Activated CD8-positive, alpha-beta memory T cell treated with anti-CD3 and anti-CD28 coated beads for 1 hour (primary cell): ENCODE results near the gene TMEM40.
"Not testable (repeated sequence)": the region's sequence is repeated elsewhere in the genome, so short reads cannot be mapped to it uniquely, and the experiment has no call there.

Experiments
- DNase-seq, 2 donors: peaks; one replicate each; pipeline ENCODE4 v3.0.0-alpha.2; 2020; ENCODE audit warnings: low read depth in 1 of 2; ENCODE audit errors: extremely low read depth in 1 of 2

Gene TMEM40

DNA sequence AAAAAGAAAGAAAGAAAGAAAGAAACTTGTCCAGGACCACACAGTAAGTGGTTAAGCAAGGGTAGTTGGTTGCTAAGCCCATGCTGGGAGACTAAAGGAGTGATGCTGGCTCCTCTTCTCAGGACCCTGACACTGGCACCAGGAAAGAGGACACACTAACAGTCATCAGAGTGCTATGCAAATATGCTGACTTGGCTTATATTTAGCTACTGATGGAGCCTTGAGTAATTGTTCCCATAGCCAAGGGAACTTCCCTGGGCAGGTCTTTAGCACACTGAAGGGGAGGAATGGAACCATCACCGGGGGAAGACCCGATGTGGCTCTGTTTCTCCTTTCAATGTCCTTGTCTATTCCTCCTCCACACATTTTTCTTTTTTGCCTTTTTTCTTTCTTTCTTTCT, 6.2 kb downstream of the TMEM40 start:
- DNase-seq, result no peak

DNA sequence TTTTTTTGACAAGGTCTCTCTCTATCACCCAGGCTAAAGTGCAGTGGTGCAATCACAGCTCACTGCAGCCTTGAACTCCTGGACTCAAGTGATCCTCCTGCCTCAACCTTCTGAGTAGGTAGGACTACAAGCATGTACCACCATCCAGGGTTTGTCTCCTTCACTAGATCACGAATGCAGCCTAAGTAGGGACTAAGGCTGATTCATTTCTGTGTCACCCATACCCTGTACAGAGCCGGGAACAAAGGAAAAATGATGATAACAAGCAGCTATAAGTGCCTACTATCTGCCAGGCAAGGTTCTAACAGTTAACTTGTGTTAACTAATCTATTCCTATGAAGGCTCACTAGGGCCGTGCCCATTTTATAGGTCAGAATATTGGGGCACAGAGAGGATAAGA, 7.0 kb downstream of the TMEM40 start:
- no peak for DNase-seq

DNA sequence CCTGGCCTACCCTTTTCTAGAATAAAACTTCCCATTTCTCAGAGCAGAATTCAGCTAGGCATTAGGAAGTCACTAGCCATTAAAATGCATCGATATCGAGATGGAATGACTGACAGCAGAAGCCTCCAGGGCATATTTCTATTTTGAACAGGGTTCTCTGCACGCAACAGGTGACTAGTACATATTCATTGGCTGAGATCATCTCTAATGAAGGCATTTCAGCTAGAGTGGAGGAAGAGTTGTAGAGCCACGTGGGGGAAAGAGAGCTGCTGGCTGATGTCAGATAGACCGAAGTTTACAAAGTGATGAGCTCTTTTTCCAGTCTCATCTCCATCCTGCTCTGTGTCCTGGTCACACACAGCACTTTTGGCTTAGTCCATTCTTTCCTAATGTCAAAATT, 7.5 kb downstream of the TMEM40 start:
- no peak for DNase-seq

DNA sequence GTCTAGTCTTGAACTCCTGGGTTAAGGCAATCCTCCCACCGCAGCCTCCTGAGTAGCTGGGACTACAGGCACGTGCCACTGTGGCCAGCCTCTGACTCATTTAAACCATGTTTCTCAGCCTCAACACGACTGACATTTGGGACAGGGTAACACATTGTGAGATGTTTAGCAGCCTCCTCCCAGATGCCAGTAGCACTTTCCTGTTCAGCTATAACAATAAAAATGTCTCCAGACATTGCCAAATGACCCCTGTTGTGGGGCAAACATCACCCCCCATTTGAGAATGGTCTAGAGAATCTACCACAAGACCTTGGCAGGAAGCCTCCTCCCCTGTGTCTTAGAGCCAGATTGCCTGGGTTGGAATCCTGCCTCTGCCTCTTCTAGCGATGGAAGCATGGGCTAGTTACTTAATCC, 8.4 kb downstream of the TMEM40 start:
- no peak for DNase-seq

DNA sequence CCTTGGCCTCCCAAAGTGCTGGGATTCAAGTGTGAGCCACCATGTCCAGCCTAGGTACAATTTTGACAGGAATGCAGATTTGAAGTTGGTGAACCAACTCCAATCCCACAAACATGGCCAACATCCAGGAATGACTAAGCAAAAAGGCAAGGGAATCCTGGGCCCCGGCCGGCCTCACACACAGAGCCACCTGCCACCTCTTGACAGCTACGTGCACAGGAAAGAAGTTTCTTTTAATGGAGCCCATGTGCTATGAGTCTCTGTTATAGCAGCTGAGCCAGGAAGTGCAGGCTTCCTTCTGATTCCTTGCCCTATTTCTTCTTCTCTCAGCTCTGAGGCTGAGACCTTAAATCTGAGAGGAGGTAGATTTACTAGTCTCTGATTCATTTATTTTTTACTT, 8.8 kb downstream of the TMEM40 start:
- no peak for DNase-seq

DNA sequence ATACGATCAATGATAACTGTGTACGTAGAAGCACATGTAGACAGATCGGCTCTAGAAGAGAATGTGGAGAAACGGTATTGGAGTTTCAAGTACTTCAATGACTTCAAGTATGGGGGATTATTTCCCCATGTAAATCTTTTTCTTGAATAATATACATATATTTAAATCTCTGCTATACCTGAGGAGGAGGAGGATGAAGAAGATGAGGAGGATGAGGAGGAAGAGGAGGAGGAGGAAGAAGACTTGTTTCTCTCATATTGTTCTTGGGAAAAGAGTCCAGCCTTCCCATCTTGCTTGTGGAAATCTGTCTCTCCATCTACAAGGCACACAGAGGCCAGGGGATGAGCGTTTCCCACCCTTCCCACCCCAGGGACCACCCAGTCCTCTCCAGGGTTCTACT, 10.6 kb downstream of the TMEM40 start:
- no peak for DNase-seq

DNA sequence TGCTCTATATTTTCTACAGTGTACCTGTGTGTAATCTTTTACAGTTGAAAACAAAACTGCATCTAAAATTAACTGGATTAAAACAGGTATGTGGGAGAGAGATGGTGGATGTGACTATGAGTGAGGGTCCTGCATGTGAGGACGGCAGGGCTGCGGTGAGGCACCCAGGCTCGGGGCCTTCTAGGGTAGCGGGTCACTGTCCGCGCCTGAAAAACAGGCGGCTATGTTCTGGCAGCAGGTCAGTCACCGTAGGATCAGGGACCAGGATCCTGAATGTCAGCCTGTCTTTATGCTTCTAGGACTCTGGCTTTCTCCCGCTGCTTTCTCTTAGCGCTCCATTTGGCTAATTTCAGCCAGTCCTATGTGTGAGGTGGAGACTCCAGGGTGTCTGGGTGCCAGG, 12.6 kb downstream of the TMEM40 start:
- no peak for DNase-seq

DNA sequence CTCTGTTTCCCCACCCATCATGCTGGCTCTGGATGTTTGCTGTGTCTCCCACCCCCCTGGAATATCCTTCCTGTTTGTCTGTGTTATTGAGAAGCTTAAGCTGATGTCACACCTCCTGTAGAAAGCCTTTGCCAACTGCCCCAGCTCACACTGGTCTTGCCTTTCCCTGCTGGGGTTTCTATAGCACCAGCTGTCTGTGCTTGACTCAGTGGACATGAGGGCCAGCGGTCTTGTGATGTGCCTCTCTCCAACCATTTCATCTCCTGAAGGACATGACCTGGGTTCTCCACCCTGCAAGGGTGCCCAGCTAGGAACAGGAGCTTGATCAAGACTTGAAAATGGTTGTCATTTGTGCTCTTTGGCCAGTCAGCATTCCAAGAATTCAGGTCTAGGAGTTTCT, 14.7 kb downstream of the TMEM40 start:
- DNase-seq, result no peak

DNA sequence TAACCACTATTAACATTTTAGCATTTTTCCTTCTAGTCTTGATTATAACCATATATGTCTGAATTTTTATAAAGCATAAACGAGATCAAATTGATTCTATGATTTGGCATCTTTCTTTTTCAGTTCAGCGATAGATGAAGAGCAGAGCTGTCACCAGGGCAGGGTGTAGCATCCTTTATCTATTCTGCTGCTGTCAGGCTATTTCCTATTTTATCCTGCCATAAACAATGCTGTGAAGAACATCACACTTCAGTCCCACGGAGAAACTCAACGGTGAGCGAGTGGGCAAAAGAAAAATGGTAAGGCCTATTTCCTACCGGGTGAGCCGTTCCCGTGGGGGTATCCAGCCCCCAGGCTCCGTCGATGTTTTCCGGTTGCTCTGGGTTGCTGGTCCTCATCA, 15.5 kb downstream of the TMEM40 start:
- no peak for DNase-seq

DNA sequence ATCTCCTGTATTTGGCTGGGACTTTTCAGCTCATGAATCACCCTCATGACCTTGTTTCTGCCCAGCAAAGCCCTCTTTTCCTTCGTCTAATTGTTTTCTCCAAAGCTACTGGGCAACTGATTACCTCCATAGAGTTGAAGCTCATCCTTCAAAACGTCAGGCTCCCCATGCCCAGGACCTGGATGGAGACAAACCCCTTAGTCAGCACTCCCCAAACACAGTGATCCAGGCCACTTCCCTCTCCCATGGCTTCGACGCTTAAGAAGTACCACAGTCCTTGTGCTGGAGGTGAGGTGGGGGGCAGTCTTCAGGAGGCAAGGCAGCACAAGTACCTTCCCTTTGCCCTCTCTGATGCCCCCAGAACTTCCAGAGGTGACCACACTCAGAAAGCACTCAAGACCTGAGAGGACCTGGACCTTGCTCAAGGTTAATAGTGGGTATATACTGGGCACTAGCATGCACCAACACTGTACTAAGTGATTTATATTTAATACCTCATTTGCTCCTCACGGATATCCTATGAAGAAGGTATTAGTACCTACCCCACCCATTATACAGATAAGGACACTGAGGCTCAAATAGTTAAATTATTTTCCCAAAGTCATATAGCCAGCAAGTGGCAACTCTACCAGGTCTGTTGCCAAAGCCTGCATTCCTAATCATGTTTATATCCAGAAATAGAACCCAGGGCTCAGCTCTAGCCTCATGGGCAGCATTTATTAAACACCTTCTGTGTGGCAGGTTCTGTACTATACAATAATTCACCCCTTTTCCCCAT, 16.5 kb downstream of the TMEM40 start:
- DNase-seq, result no peak

DNA sequence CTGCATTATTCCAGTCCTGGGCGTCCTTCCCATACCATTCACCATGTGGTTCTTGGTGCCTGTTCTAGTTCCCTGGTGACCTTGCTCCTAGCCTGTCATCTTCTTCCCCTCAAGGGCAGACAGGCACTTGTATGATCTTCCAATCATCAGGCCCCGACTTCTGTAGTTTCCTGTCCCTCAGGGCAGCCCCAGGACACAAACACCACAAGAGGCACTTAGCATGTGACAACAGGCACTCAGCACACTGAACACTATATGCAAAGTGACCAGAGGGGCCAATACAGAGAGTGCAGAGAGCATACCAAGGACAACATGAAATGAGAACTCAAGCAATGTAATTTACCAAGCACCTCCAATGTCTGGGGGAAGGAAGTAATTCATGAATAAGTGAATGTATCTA, 17.9 kb downstream of the TMEM40 start:
- DNase-seq, result no peak

DNA sequence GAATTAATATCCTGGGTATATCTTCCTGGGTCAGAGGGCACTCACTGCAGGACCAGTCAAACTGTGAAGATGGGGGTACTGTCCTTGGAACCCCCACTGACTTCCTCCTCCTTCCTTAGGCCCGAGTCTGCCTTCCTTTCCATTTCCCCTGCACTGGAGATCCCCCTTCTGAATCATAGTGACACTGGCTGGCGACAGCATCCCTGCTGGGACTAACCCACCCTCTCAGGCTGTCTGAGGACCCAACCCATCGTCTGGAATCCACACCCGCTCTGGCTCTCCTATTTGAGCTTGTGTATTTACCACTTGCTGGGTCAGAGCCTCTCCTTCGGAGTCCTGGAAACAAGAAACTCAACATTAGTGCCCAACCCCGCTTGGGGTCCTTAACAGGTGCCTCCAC, 21.2 kb downstream of the TMEM40 start:
- DNase-seq, result no peak

DNA sequence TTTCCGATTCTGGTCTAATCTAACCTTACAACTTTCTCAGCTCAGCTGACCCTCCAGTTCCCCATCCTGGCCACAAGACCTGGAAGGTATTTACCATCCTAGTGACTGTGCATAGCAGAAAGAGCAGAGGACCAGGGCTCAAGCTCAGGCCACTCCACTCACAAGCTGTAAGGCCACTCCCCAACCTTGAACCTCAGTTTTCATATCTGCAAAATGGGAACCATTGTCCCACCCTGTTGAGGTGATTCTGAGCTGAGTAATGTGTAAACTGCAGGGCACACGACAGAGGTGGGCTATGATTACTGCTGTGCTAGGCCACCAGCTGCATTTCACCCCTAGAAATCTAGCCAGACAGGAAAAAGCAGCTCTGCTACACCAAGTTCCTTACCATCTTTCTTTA, 21.7 kb downstream of the TMEM40 start:
- no peak for DNase-seq

DNA sequence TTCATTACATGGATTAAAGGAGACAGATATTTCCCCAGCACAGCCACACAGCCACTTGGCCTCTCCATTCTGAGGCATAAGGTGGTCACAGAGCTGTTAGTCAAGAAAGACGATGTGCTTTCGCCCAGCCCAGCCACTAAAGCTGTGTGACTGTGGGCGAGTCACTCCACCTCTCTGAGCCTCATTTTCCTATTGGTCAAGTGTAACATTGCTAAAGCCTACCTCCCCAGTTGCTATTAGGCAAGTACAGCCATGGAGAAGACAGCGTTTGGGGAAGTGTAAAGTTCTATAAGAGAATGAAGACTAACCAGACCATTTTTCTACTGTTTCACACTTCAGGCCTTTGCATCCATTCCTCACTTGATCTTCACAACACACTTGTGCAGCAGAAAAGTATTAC, 24.1 kb downstream of the TMEM40 start:
- DNase-seq, result no peak

DNA sequence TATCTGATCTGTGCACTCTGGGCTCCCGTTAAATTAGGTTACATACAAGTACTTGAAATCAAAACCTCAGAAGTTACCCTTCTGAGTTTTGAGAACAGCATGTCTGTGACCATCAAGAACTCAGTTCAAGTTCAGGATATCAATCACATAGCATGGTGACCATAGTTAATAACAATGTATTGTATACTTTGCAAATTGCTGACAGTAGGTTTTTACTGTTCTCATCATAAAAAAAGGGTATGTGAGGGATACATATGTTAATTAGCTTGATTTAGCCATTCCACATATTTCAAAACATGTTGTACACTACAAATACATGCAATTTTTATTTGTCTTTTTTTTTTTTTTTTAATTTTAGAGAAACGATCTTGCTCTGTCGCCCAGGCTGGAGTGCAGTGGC, 25.5 kb downstream of the TMEM40 start:
- DNase-seq, result no peak

DNA sequence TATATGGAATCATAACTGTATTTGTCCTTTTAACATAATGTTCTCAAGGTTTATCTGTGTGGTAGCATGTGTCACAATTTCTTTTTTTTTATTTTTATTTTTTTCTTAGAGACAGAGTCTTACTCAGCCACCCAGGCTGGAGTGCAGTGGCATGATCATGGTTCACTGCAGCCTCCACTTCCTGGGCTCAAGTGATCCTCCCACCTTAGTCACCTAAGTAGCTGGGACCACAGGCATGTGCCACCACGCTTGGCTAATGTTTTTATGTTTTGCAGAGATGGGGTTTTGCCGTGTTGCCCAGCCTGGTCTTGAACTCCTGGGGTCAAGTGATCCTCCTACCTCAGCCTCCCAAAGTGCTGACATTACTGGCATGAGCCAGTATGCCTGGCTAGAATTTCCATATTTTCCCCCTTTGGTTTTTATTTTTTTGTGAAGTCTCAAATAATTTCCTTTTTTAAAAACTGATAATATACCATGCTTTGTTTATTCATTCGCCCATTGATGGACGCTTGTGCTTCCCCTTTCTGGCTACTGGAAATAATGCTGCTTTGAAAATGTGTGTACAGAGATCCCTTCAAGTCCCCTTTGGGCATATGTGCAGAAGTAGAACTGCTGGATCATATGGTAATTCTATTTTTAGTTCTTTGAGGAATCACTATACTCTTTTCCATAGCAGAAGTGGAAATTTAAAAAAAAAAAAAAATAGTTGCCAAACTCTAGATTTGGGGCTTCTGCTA, 28.4 kb downstream of the TMEM40 start:
- DNase-seq, result no peak

DNA sequence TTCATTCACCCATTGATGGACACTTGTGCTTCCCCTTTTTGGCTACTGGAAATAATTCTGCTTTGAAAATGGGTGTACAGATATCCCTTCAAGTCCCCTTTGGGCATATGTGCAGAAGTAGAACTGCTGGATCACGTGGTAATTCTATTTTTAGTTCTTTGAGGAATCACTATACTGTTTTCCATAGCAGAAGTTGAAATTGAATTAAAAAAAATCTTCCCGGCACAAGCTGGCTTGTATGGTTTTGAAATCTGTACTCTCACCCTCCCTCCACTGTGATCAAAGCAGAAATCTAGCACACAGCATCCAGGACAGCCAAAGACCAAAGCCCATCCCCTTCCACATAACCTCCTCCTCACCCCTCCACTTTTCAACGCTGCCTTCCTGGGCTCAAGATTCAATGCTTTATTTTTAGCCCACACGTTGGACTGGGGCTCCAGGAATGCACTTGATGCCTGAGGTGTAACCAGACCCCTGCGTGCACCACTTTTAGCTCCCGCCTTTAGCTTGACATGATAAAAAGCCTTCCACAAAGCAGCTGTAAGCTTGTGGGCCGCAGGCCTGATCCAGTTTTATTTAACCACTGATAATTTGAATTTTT, 29.9 kb downstream of the TMEM40 start:
- DNase-seq, result no peak

DNA sequence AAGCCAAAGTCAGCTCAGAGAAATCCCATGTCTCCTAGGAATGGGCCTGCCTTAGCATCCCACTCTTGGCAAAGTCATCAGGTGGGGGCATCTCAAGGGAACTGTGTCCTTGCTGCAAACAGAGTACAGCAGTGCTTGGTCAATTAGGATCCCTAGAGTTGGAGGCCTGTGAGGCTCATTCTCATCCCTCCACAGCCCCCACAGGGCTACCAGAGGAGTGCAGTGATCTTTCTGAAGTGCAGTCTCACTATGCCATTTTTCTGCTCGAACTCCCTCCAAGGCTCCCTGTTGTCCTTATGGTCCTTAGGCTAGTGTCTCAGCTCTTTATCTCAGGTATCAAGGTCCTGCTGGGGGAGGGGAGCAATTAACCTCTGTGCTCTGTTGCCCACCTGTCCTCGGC, 31.1 kb downstream of the TMEM40 start:
- DNase-seq, result no peak

DNA sequence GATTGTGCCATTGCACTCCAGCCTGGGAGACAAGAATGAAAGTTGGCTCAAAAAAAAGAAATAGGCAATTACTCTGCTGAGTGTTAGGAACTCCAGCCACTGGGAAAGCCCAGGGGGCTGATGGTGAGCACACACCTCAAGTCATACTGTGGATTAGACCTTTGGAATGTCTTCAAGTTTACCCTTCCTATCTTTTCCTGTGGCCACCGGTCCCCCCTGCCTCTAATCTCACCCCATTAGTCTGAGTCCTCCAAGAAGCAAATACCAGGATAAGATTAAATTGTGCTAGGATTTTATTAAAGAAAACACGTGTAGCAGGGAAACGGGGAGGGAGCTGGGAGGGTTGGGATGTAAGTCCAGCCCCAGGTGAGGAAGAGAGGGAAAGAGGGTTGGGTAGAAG, 31.6 kb downstream of the TMEM40 start:
- DNase-seq, result no peak

DNA sequence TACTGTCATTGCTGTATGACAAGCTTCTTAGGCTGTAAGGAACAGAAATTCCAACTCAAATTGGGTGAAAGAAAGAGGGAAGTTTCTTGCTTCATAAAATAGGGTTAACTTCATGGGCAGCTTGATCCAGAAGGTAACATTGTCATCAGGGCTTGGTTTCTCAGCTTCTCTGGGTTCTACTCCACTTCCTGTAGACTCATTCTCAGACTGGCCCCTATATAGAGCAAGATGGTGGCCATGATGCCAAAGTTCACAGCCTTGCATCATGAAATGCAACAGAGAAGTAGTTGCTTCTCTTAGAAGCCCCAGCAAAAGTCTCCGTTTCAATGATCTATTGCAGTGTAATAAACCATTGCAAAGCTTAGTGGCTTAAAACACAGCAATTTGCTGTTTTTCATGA, 33.6 kb downstream of the TMEM40 start:
- no peak for DNase-seq

DNA sequence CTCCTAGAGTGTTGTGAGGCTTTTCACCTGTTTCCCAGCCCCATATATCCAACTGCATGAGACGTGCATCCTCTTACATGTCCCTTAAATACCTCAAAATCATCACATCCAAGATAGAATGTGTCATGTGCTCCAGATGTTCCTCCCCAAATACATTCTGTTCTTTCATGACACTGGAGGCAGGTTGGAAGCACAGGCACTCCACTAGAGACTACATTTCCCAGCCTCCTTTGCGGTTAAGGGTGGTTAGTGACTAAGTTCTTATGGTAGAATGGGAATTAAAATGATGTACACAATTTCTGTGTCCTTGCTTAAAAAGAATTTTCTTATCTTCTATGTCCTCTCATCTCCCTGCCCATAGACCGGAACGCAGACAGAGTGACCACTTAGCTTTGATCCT, 34.3 kb downstream of the TMEM40 start:
- no peak for DNase-seq

DNA sequence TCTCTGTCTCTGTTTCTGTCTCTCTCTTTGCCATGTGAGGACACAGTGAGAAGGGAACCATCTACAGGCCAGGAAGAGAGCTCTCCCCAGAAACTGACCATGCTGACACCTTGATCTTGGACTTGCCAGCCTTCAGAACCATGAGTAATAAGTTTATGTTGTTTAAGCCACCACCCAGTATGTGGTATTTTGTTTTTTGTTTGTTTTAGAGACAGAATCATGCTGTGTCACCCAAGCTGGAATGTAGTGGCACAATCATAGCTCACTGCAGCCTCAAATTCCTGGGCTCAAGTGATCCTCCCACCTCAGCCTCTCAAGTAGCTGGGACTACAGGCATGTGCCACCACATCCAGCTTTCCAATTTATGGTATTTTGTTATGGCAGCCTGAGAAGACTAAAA, 35.7 kb downstream of the TMEM40 start:
- DNase-seq, result not testable (repeated sequence)
